HL-60 (cell line): ENCODE results near the gene HSFX1.
"Not testable (repeated sequence)": the region's sequence is repeated elsewhere in the genome, so short reads cannot be mapped to it uniquely, and the experiment has no call there.

Experiments used
- DNase-seq, 2 experiments: peaks; one replicate each; pipeline ENCODE4 v3.0.0-alpha.2; 2010 to 2020; ENCODE audit warnings: low read depth in 1 of 2, low spot score in 1 of 2
- H3K27ac ChIP-seq: fragments of 250-450 bp; sonication (Bioruptor Pico); replicated peaks from 2 replicates; pipeline ENCODE4 v1.5.1; 2020; ENCODE audit warnings: mild to moderate bottlenecking, moderate library complexity
- H3K27me3 ChIP-seq: fragments of 250-450 bp; sonication (Bioruptor Pico); 2 replicates; pipeline ENCODE4 v1.5.1; 2021; ENCODE audit warnings: mild to moderate bottlenecking, moderate library complexity; ENCODE audit not compliant: insufficient read depth, poor library complexity, severe bottlenecking
- H3K4me3 ChIP-seq: replicated peaks from 2 replicates; pipeline ENCODE4 v1.5.1; 2011; ENCODE audit warnings: mild to moderate bottlenecking, control low read depth, low read length; ENCODE audit not compliant: insufficient read depth
- GABPA ChIP-seq: IDR thresholded peaks from 2 replicates; pipeline ENCODE4 v1.6.1; 2012; ENCODE audit warnings: low read depth
- POLR2AphosphoS5 ChIP-seq: IDR thresholded peaks from 2 replicates; pipeline ENCODE4 v1.6.1; 2012; ENCODE audit warnings: low read depth
- SPI1 ChIP-seq: IDR thresholded peaks from 2 replicates; pipeline ENCODE4 v1.6.1; 2012; ENCODE audit warnings: low read depth, mild to moderate bottlenecking, borderline replicate concordance
- long read RNA-seq: library from polyadenylated mRNA; unstranded; transcript quantifications from one replicate; pipeline ENCODE4 v2.0.0, GENCODE V29; 2020
- TF ChIP-seq, protein P1 (sequence below): IDR thresholded peaks from one replicate; pipeline ENCODE4 v1.5.1; 2011; ENCODE audit warnings: low read length, control low read depth, inconsistent platforms; ENCODE audit not compliant: insufficient read depth
- TF ChIP-seq, protein P2 (sequence below): IDR thresholded peaks from 2 replicates; pipeline ENCODE4 v1.6.1; 2012; ENCODE audit warnings: low read depth; ENCODE audit not compliant: insufficient replicate concordance

The HSFX1 gene, protein sequence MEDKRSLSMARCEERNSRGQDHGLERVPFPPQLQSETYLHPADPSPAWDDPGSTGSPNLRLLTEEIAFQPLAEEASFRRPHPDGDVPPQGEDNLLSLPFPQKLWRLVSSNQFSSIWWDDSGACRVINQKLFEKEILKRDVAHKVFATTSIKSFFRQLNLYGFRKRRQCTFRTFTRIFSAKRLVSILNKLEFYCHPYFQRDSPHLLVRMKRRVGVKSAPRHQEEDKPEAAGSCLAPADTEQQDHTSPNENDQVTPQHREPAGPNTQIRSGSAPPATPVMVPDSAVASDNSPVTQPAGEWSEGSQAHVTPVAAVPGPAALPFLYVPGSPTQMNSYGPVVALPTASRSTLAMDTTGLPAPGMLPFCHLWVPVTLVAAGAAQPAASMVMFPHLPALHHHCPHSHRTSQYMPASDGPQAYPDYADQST
- long read RNA-seq, partial matches to known transcripts = 0 of 1 reads
- long read RNA-seq, other reads (novel, unspliced or antisense) = 1 of 1 reads

DNA sequence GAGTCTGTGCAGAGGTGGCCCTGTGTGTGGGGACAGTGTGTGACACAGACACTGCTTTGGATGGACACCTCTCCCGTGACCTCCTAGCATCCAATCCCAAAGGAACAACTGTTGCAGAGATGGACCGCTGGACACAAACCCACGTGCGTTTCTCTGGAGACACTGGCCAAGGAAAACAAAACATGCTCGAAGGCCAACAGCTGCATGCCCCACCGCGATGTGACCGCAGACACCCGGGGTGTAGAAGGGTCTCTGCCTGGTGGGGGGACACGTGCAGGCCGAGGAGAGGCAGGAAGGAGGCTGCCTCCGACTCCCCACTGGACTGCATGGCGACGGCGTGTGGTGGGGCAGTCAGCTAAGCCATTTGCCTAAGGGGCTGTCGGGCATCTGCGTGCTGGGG lies at the start of gene HSFX1:
Gene HSFX1 (plus strand): TSS at position 301 of the 400 bp plus-strand sequence. CDS start 614 bp downstream, outside the sequence.
- not testable (repeated sequence) for DNase-seq, H3K4me3 ChIP-seq, H3K27me3 ChIP-seq, H3K27ac ChIP-seq

DNA sequence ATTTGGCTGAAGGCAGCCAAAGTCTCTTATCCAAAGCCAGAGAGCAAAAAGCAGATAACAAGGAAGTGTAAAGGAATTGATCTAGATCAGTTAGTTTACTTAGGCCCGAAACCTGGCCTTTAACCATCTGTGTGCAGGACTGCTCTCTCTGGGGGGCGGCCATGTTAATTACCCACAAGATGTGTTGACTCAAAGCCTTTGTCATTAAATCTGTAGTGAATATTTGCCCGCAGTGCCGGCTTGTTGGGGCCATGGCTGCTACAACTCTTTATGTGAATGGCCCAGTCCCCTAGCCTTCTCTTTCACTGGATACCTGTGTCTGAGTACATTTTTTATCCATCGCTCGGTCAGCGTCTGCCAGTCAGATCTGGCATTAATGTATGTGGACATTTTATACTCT lies 46.6 kb upstream of the HSFX1 start:
- DNase-seq, H3K4me3 ChIP-seq, H3K27me3 ChIP-seq, H3K27ac ChIP-seq: not testable (repeated sequence)

DNA sequence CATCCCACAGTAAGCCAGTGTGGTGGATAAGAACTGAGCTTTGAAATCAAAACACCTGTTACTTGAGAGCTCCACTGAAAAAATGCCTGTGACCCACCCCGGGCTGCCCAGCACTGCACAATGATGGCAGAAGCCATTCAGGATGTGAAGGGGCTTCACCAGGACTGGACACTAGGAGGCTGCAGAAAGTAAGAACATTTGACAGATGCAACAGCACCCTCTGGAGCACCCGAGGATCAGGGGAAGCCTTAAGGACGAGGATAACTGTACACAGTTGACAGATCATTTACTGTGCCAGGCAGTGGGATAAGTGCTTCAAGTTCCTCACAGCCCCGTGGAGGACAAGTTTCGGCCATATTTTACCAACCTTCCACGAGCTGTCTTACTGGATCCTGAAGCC lies 31.6 kb upstream of the HSFX1 start:
- DNase-seq, H3K27me3 ChIP-seq, H3K4me3 ChIP-seq, H3K27ac ChIP-seq: not testable (repeated sequence)

DNA sequence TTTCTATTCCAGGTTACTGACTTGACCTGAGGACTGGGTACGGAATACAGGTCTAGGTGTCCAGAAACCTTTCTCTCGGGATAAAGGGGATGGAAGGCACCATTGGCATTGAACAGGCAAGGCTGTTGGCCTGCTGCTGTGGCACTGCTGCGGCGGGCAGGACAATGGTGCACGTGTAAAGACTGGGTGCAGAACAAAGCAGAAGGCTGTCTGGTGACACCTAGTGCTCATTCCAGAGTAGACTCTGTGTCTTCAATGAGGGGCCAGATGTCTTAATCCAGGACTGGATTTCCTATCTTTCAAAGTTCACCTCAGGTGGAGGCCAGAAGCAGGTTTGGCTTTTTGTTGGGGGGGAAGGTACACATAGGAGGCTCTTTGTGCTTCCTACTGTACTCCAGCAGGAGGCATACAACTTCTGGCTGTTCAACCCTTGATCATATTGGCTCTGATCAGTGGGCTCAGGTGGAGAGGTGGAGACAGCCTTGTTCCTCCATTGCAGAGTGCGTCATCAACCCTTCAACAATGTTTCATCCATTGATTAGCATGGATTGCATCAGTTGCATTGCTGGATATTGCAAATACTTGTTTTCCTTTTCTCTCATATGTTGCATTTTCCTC lies 27.4 kb upstream of the HSFX1 start:
- not testable (repeated sequence) for H3K4me3 ChIP-seq, H3K27me3 ChIP-seq, H3K27ac ChIP-seq, DNase-seq

DNA sequence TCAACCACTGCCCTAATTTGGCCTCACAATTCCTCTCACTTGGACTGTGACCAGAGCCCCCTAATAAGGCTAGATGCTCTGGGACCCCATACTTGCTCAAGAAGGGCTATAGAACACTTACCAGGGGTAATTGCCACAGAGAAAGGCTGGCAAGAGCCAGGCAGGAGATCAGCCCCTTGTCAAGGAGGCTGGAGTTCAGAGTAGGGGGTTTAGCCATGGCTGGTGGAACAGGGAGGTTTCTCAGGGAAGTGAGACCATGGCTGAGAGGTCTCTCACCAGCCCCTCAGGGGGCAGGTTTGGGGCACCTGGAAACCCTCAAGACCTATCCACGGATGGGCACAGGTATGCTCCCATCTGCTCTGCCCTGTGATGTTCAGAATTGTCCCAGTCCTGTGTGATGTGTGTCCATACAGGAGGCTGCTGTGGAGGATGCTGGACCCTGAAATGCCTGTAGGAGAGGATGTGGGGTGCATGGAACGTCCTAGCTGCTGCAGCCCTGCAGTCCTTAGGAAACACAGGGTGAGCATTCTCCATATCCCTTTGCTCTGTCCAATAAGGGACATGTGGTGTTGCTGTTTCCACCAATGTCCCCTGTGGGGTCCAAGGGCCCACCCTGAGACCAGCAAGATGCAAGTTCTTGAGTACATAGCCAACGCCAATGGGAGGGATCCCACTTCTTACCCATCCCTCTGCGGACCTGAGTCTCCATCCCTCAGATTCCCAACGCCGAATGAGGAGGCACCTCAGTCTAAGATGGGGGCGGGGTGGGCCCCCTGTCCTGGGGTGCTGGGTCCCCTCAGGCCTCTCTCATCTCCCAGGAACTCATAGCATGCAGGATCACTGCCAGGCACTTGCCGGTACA lies 16.4 kb upstream of the HSFX1 start:
- Histone ChIP-seq H3K27ac (no peak overlapping the region), H3K27me3 (no peaks in the 10 kb centered on the region), H3K4me3 (no peak overlapping the region)
- TF ChIP-seq, protein P1, sequence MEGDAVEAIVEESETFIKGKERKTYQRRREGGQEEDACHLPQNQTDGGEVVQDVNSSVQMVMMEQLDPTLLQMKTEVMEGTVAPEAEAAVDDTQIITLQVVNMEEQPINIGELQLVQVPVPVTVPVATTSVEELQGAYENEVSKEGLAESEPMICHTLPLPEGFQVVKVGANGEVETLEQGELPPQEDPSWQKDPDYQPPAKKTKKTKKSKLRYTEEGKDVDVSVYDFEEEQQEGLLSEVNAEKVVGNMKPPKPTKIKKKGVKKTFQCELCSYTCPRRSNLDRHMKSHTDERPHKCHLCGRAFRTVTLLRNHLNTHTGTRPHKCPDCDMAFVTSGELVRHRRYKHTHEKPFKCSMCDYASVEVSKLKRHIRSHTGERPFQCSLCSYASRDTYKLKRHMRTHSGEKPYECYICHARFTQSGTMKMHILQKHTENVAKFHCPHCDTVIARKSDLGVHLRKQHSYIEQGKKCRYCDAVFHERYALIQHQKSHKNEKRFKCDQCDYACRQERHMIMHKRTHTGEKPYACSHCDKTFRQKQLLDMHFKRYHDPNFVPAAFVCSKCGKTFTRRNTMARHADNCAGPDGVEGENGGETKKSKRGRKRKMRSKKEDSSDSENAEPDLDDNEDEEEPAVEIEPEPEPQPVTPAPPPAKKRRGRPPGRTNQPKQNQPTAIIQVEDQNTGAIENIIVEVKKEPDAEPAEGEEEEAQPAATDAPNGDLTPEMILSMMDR = no peak
- TF ChIP-seq GABPA (no peak), POLR2AphosphoS5 (no peak), SPI1 (no peak)
- TF ChIP-seq, protein P2, sequence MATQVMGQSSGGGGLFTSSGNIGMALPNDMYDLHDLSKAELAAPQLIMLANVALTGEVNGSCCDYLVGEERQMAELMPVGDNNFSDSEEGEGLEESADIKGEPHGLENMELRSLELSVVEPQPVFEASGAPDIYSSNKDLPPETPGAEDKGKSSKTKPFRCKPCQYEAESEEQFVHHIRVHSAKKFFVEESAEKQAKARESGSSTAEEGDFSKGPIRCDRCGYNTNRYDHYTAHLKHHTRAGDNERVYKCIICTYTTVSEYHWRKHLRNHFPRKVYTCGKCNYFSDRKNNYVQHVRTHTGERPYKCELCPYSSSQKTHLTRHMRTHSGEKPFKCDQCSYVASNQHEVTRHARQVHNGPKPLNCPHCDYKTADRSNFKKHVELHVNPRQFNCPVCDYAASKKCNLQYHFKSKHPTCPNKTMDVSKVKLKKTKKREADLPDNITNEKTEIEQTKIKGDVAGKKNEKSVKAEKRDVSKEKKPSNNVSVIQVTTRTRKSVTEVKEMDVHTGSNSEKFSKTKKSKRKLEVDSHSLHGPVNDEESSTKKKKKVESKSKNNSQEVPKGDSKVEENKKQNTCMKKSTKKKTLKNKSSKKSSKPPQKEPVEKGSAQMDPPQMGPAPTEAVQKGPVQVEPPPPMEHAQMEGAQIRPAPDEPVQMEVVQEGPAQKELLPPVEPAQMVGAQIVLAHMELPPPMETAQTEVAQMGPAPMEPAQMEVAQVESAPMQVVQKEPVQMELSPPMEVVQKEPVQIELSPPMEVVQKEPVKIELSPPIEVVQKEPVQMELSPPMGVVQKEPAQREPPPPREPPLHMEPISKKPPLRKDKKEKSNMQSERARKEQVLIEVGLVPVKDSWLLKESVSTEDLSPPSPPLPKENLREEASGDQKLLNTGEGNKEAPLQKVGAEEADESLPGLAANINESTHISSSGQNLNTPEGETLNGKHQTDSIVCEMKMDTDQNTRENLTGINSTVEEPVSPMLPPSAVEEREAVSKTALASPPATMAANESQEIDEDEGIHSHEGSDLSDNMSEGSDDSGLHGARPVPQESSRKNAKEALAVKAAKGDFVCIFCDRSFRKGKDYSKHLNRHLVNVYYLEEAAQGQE = no peak
- no peak for DNase-seq

DNA sequence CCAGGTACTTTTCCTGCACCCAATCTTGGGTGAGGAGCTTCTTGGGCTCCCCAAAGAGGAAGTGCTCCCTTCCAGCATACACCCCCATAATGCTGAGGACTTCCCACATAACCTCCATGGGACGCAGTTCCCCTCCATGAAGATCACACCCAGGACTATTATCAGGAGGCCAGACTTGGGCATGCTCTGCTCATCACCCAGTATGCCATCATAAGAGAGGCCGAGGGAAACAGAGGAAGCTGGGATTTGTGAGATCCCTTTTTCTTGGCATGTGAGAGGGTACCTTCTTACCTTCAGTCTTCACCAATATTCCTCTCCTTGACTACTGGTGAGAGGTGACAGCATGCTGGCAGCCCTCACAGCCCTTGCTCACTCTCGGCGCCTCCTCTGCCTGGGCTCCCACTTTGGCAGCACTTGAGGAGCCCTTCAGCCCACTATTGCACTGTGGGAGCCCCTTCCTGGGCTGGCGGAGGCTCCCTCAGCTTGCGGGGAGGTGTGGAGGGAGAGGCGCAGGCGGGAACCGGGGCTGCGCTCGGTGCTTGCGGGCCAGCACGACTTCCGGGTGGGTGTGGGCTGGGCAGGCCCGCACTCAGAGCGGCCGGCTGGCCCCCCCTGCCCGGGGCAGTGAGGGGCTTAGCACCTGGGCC lies 15.7 kb upstream of the HSFX1 start:
- no peak for DNase-seq
- Histone ChIP-seq H3K27ac (no peak overlapping the region), H3K27me3 (no peaks in the 10 kb centered on the region), H3K4me3 (no peak overlapping the region)
- no peak for TF ChIP-seq POLR2AphosphoS5
- TF ChIP-seq, protein P2 = no peak
- no peak for TF ChIP-seq SPI1
- no peak for TF ChIP-seq GABPA
- TF ChIP-seq, protein P1 = no peak

DNA sequence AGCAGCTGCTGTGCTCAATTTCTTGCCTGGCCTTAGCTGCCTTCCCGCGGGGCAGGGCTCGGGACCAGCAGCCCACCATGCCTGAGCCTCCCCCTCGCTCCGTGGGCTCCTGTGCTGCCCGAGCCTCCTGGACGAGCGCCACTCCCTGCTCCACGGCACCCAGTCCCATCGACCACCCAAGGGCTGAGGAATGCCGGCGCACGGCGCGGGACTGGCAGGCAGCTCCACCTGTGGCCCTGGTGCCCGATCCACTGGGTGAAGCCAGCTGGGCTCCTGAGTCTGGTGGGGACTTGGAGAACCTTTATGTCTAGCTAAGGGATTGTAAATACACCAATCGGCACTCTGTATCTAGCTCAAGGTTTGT lies 15.2 kb upstream of the HSFX1 start:
- DNase-seq, H3K4me3 ChIP-seq, H3K27ac ChIP-seq, H3K27me3 ChIP-seq: not testable (repeated sequence)
